HEK293 (cell line): ENCODE measurements around the gene PITPNC1.

Experiments used
- BCL6B ChIP-seq: fragments of 450-650 bp; formaldehyde crosslinking; IDR thresholded peaks from 2 replicates; pipeline ENCODE4 v1.5.1; 2017; ENCODE audit warnings: missing biosample characterization, missing genetic modification characterization
- EGR2 ChIP-seq: fragments of 450-650 bp; formaldehyde crosslinking; IDR thresholded peaks from 2 replicates; pipeline ENCODE4 v1.5.1; 2016; ENCODE audit warnings: low read depth, missing biosample characterization, missing genetic modification characterization
- GLI2 ChIP-seq: fragments of 450-650 bp; formaldehyde crosslinking; IDR thresholded peaks from 2 replicates; pipeline ENCODE4; 2017; ENCODE audit warnings: missing biosample characterization, missing genetic modification characterization, low read depth, borderline replicate concordance
- KLF9 ChIP-seq: fragments of 450-650 bp; formaldehyde crosslinking; IDR thresholded peaks from 2 replicates; pipeline ENCODE4 v1.5.1; 2016; ENCODE audit warnings: missing biosample characterization, missing genetic modification characterization, low read depth
- REPIN1 ChIP-seq: fragments of 450-650 bp; formaldehyde crosslinking; IDR thresholded peaks from 2 replicates; pipeline ENCODE4 v1.5.1; 2017; ENCODE audit warnings: missing biosample characterization, missing genetic modification characterization, low read depth
- SP2 ChIP-seq: fragments of 450-650 bp; formaldehyde crosslinking; IDR thresholded peaks from 2 replicates; pipeline ENCODE4 v1.5.1; 2016; ENCODE audit warnings: missing biosample characterization, missing genetic modification characterization
- SP3 ChIP-seq: fragments of 450-650 bp; formaldehyde crosslinking; IDR thresholded peaks from 2 replicates; pipeline ENCODE4 v1.5.1; 2016; ENCODE audit warnings: missing biosample characterization, missing genetic modification characterization
- WT1 ChIP-seq: fragments of 450-650 bp; formaldehyde crosslinking; IDR thresholded peaks from 2 replicates; pipeline ENCODE4 v1.5.1; 2016; ENCODE audit warnings: missing biosample characterization, missing genetic modification characterization
- YY1 ChIP-seq: fragments of 450-650 bp; formaldehyde crosslinking; IDR thresholded peaks from 2 replicates; pipeline ENCODE4 v1.5.1; 2018; ENCODE audit warnings: missing biosample characterization, missing genetic modification characterization
- ZBTB10 ChIP-seq: fragments of 450-650 bp; formaldehyde crosslinking; IDR thresholded peaks from 2 replicates; pipeline ENCODE4 v1.5.1; 2016; ENCODE audit warnings: missing biosample characterization, missing genetic modification characterization
- ZBTB20 ChIP-seq: fragments of 450-650 bp; formaldehyde crosslinking; IDR thresholded peaks from 2 replicates; pipeline ENCODE4 v1.5.1; 2016; ENCODE audit warnings: missing biosample characterization, missing genetic modification characterization
- ZBTB21 ChIP-seq: fragments of 450-650 bp; formaldehyde crosslinking; IDR thresholded peaks from 2 replicates; pipeline ENCODE4 v1.5.1; 2017; ENCODE audit warnings: missing biosample characterization, missing genetic modification characterization
- ZFHX2 ChIP-seq: fragments of 450-650 bp; formaldehyde crosslinking; conservative IDR thresholded peaks from 2 replicates; pipeline ENCODE4 v1.5.1; 2016; ENCODE audit warnings: missing biosample characterization, missing genetic modification characterization
- ZFP3 ChIP-seq: fragments of 450-650 bp; formaldehyde crosslinking; IDR thresholded peaks from 2 replicates; pipeline ENCODE4 v1.5.1; 2016; ENCODE audit warnings: low read depth, missing biosample characterization, missing genetic modification characterization
- ZNF112 ChIP-seq: fragments of 450-650 bp; formaldehyde crosslinking; IDR thresholded peaks from 2 replicates; pipeline ENCODE4 v1.5.0; 2017; ENCODE audit warnings: missing biosample characterization, missing genetic modification characterization
- ZNF211 ChIP-seq: fragments of 450-650 bp; formaldehyde crosslinking; IDR thresholded peaks from 2 replicates; pipeline ENCODE4 v1.5.1; 2016; ENCODE audit warnings: low read depth, missing biosample characterization, missing genetic modification characterization
- ZNF223 ChIP-seq: fragments of 450-650 bp; formaldehyde crosslinking; IDR thresholded peaks from 2 replicates; pipeline ENCODE4 v1.5.1; 2016; ENCODE audit warnings: missing biosample characterization, missing genetic modification characterization
- ZNF26 ChIP-seq: fragments of 450-650 bp; formaldehyde crosslinking; IDR thresholded peaks from 2 replicates; pipeline ENCODE4 v1.5.1; 2016; ENCODE audit warnings: missing biosample characterization, missing genetic modification characterization
- ZNF274 ChIP-seq, 2 experiments: fragments of 200-500 bp in 1 of 2; fragments of 450-650 bp in 1 of 2; sonication (Bioruptor generic) in 1 of 2; formaldehyde crosslinking in 1 of 2; IDR thresholded peaks; 2 replicates each; pipeline versions ENCODE4 v1.5.1 to v1.6.1; 2014 to 2016; ENCODE audit warnings: borderline replicate concordance in 1 of 2, inconsistent platforms in 1 of 2, low read length in 1 of 2, missing biosample characterization in 1 of 2, missing genetic modification characterization in 1 of 2
- ZNF366 ChIP-seq: fragments of 450-650 bp; formaldehyde crosslinking; conservative IDR thresholded peaks from 2 replicates; pipeline ENCODE4 v1.5.1; 2016; ENCODE audit warnings: missing biosample characterization, missing genetic modification characterization
- ZNF423 ChIP-seq: fragments of 450-650 bp; formaldehyde crosslinking; IDR thresholded peaks from 2 replicates; pipeline ENCODE4 v1.5.1; 2016; ENCODE audit warnings: missing biosample characterization, missing genetic modification characterization
- ZNF426 ChIP-seq: fragments of 450-650 bp; formaldehyde crosslinking; IDR thresholded peaks from 2 replicates; pipeline ENCODE4 v1.5.1; 2017; ENCODE audit warnings: missing biosample characterization, missing genetic modification characterization, mild to moderate bottlenecking, inconsistent platforms, moderate library complexity
- ZNF501 ChIP-seq: fragments of 450-650 bp; formaldehyde crosslinking; IDR thresholded peaks from 2 replicates; pipeline ENCODE4 v1.5.1; 2016; ENCODE audit warnings: missing biosample characterization, missing genetic modification characterization
- ZNF623 ChIP-seq: fragments of 450-650 bp; formaldehyde crosslinking; IDR thresholded peaks from 2 replicates; pipeline ENCODE4 v1.5.1; 2016; ENCODE audit warnings: missing biosample characterization, missing genetic modification characterization
- ZNF629 ChIP-seq: fragments of 450-650 bp; formaldehyde crosslinking; IDR thresholded peaks from 2 replicates; pipeline ENCODE4 v1.5.1; 2017; ENCODE audit warnings: missing biosample characterization, missing genetic modification characterization
- ZNF639 ChIP-seq: fragments of 450-650 bp; formaldehyde crosslinking; IDR thresholded peaks from 2 replicates; pipeline ENCODE4 v1.5.1; 2016; ENCODE audit warnings: missing biosample characterization, missing genetic modification characterization
- ZNF654 ChIP-seq: fragments of 450-650 bp; formaldehyde crosslinking; IDR thresholded peaks from 2 replicates; pipeline ENCODE4 v1.5.1; 2016; ENCODE audit warnings: low read depth, missing biosample characterization, missing genetic modification characterization
- ZNF658 ChIP-seq: fragments of 450-650 bp; formaldehyde crosslinking; IDR thresholded peaks from 2 replicates; pipeline ENCODE4; 2016; ENCODE audit warnings: missing biosample characterization, missing genetic modification characterization
- ZNF677 ChIP-seq: fragments of 450-650 bp; IDR thresholded peaks from 2 replicates; pipeline ENCODE4 v1.5.0; 2018; ENCODE audit warnings: missing biosample characterization, mild to moderate bottlenecking, missing genetic modification characterization, moderate library complexity
- ZNF692 ChIP-seq: fragments of 450-650 bp; formaldehyde crosslinking; IDR thresholded peaks from 2 replicates; pipeline ENCODE4 v1.5.1; 2016; ENCODE audit warnings: missing biosample characterization, missing genetic modification characterization
- ZNF776 ChIP-seq: fragments of 450-650 bp; formaldehyde crosslinking; IDR thresholded peaks from 2 replicates; pipeline ENCODE4 v1.5.0; 2017; ENCODE audit warnings: missing biosample characterization, missing genetic modification characterization, borderline replicate concordance
- ZNF791 ChIP-seq: fragments of 450-650 bp; formaldehyde crosslinking; IDR thresholded peaks from 2 replicates; pipeline ENCODE4 v1.5.1; 2016; ENCODE audit warnings: missing biosample characterization, missing genetic modification characterization
- ZSCAN30 ChIP-seq: fragments of 450-650 bp; IDR thresholded peaks from 2 replicates; pipeline ENCODE4 v1.5.1; 2018; ENCODE audit warnings: missing biosample characterization, mild to moderate bottlenecking, missing genetic modification characterization, moderate library complexity

The PITPNC1 gene

GRCh38 chr17:67491009-67491680 is 114.1 kb downstream of the PITPNC1 start (continued):
- TF ChIP-seq ZNF658 (tag by site-specific recombination) (no peak), ZNF366 (tag by site-specific recombination) (peak; percentile 35; the same call in 1 of the 2 replicates), GLI2 (tag by site-specific recombination) (no peak), ZNF639 (tag by site-specific recombination) (0 out of 2 replicates have a peak, but pooled peaks have one; percentile 29), ZBTB10 (tag by site-specific recombination) (peak; percentile 65; the same call in 1 of the 2 replicates), ZNF677 (tag by site-specific recombination) (no peak), ZNF501 (tag by site-specific recombination) (no peak), ZNF112 (tag by site-specific recombination) (no peak), ZFHX2 (no peak), KLF9 (tag by site-specific recombination) (no peak), ZNF623 (tag by site-specific recombination) (no peak), ZNF426 (no peak), BCL6B (no peak), ZNF692 (no peak), ZNF629 (tag by site-specific recombination) (peak; percentile 95), ZSCAN30 (tag by site-specific recombination) (0 out of 2 replicates have a peak, but pooled peaks have one; percentile 75), ZNF654 (tag by site-specific recombination) (no peak), ZNF423 (tag by site-specific recombination) (no peak), SP3 (peak; percentile 50; the same call in 1 of the 2 replicates), ZBTB20 (tag by site-specific recombination) (no peak; the same call in 1 of the 2 replicates), ZNF26 (tag by site-specific recombination) (no peak), ZNF274 (IDR thresholded peaks at IDR 0.05; ENCODE audit: low read length) (no peak), ZNF274 (tag by site-specific recombination; IDR thresholded peaks at IDR 0.05; ENCODE audit: borderline replicate concordance) (no peak), REPIN1 (no peak), ZNF223 (tag by site-specific recombination) (no peak), ZNF776 (no peak), YY1 (tag by site-specific recombination) (no peak), ZFP3 (no peak), EGR2 (tag by site-specific recombination) (no peak), ZBTB21 (peak; percentile 78), WT1 (tag by site-specific recombination) (0 out of 2 replicates have a peak, but pooled peaks have one; percentile 13), ZNF211 (tag by site-specific recombination) (no peak), SP2 (no peak), ZNF791 (tag by site-specific recombination) (no peak)
